Measurements from ENCODE around the gene SBK3.

The SBK3 gene

GRCh38 chr19:55528030-55528803 is 17.1 kb downstream of the SBK3 start (continued):
- TF ChIP-seq, protein P1, sequence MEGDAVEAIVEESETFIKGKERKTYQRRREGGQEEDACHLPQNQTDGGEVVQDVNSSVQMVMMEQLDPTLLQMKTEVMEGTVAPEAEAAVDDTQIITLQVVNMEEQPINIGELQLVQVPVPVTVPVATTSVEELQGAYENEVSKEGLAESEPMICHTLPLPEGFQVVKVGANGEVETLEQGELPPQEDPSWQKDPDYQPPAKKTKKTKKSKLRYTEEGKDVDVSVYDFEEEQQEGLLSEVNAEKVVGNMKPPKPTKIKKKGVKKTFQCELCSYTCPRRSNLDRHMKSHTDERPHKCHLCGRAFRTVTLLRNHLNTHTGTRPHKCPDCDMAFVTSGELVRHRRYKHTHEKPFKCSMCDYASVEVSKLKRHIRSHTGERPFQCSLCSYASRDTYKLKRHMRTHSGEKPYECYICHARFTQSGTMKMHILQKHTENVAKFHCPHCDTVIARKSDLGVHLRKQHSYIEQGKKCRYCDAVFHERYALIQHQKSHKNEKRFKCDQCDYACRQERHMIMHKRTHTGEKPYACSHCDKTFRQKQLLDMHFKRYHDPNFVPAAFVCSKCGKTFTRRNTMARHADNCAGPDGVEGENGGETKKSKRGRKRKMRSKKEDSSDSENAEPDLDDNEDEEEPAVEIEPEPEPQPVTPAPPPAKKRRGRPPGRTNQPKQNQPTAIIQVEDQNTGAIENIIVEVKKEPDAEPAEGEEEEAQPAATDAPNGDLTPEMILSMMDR (tag by site-specific recombination; IDR thresholded peaks at IDR 0.05), result 0 out of 2 replicates have a peak, but pooled peaks have one; percentile 6
- peak; percentile 35; the same call in 1 of the 2 replicates for TF ChIP-seq ZFHX2 (tag by site-specific recombination; conservative IDR thresholded peaks at IDR 0.05)
- no peak for TF ChIP-seq RBAK (tag by site-specific recombination; IDR thresholded peaks at IDR 0.05)
- TF ChIP-seq ZFP41 (tag by site-specific recombination; IDR thresholded peaks at IDR 0.05; ENCODE audit: borderline replicate concordance), result no peak
- TF ChIP-seq, protein P2, sequence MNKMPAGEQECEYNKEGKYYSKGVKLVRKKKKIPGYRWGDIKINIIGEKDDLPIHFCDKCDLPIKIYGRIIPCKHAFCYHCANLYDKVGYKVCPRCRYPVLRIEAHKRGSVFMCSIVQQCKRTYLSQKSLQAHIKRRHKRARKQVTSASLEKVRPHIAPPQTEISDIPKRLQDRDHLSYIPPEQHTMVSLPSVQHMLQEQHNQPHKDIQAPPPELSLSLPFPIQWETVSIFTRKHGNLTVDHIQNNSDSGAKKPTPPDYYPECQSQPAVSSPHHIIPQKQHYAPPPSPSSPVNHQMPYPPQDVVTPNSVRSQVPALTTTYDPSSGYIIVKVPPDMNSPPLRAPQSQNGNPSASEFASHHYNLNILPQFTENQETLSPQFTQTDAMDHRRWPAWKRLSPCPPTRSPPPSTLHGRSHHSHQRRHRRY (tag by site-specific recombination; IDR thresholded peaks at IDR 0.05), result no peak
- no peak for TF ChIP-seq ZNF449 (tag by site-specific recombination; IDR thresholded peaks at IDR 0.05)
- TF ChIP-seq ZNF600 (tag by site-specific recombination; IDR thresholded peaks at IDR 0.05), result peak; percentile 49; the same call in 1 of the 2 replicates
- TF ChIP-seq BCL6B (tag by site-specific recombination; IDR thresholded peaks at IDR 0.05), result 0 out of 2 replicates have a peak, but pooled peaks have one; percentile 19
- no peak for TF ChIP-seq ZNF473 (tag by site-specific recombination; IDR thresholded peaks at IDR 0.05)
- no peak for TF ChIP-seq ZNF404 (tag by site-specific recombination; IDR thresholded peaks at IDR 0.05)
- TF ChIP-seq ZNF501 (tag by site-specific recombination; IDR thresholded peaks at IDR 0.05), result no peak
- no peak for TF ChIP-seq ZNF266 (tag by site-specific recombination; IDR thresholded peaks at IDR 0.05; ENCODE audit: low read depth)
- TF ChIP-seq, protein P3, sequence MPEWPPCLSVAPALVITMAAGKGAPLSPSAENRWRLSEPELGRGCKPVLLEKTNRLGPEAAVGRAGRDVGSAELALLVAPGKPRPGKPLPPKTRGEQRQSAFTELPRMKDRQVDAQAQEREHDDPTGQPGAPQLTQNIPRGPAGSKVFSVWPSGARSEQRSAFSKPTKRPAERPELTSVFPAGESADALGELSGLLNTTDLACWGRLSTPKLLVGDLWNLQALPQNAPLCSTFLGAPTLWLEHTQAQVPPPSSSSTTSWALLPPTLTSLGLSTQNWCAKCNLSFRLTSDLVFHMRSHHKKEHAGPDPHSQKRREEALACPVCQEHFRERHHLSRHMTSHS (tag by site-specific recombination; IDR thresholded peaks at IDR 0.05), result no peak
- TF ChIP-seq, protein P4, sequence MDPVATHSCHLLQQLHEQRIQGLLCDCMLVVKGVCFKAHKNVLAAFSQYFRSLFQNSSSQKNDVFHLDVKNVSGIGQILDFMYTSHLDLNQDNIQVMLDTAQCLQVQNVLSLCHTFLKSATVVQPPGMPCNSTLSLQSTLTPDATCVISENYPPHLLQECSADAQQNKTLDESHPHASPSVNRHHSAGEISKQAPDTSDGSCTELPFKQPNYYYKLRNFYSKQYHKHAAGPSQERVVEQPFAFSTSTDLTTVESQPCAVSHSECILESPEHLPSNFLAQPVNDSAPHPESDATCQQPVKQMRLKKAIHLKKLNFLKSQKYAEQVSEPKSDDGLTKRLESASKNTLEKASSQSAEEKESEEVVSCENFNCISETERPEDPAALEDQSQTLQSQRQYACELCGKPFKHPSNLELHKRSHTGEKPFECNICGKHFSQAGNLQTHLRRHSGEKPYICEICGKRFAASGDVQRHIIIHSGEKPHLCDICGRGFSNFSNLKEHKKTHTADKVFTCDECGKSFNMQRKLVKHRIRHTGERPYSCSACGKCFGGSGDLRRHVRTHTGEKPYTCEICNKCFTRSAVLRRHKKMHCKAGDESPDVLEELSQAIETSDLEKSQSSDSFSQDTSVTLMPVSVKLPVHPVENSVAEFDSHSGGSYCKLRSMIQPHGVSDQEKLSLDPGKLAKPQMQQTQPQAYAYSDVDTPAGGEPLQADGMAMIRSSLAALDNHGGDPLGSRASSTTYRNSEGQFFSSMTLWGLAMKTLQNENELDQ (tag by site-specific recombination; IDR thresholded peaks at IDR 0.05; ENCODE audit: low read depth), result no peak
- TF ChIP-seq ZNF514 (tag by site-specific recombination; IDR thresholded peaks at IDR 0.05), result no peak
- TF ChIP-seq ZNF660 (tag by site-specific recombination; IDR thresholded peaks at IDR 0.05), result no peak
- TF ChIP-seq ZEB2 (tag by site-specific recombination; IDR thresholded peaks at IDR 0.05), result 0 out of 2 replicates have a peak, but pooled peaks have one; percentile 14
- no peak for TF ChIP-seq ZNF777 (tag by site-specific recombination; IDR thresholded peaks at IDR 0.05; ENCODE audit: borderline replicate concordance)
- TF ChIP-seq PBX3 (CRISPR knock-in tag; IDR thresholded peaks at IDR 0.05), result no peak
- no peak for TF ChIP-seq HOXC10 (CRISPR knock-in tag; IDR thresholded peaks at IDR 0.05)
- TF ChIP-seq, protein P5, sequence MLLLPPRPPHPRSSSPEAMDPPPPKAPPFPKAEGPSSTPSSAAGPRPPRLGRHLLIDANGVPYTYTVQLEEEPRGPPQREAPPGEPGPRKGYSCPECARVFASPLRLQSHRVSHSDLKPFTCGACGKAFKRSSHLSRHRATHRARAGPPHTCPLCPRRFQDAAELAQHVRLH (tag by site-specific recombination; IDR thresholded peaks at IDR 0.05), result no peak
- TF ChIP-seq ZNF596 (tag by site-specific recombination; IDR thresholded peaks at IDR 0.05), result no peak
- TF ChIP-seq ZNF248 (tag by site-specific recombination; IDR thresholded peaks at IDR 0.05), result no peak
- TF ChIP-seq ZNF2 (tag by site-specific recombination; IDR thresholded peaks at IDR 0.05), result no peak
- no peak for TF ChIP-seq KLF8 (tag by site-specific recombination; IDR thresholded peaks at IDR 0.05)
- no peak for TF ChIP-seq OSR2 (tag by site-specific recombination; IDR thresholded peaks at IDR 0.05)
- no peak for TF ChIP-seq ZFP69B (tag by site-specific recombination; IDR thresholded peaks at IDR 0.05)
- peak; percentile 91 for TF ChIP-seq ZNF366 (tag by site-specific recombination; conservative IDR thresholded peaks at IDR 0.05)
